Measurements from ENCODE around the gene ENTPD8. TPM values are rescaled to one million over a fixed set of nuclear protein-coding genes. Genes with fewer than 3 reads are reported as not detected.
A peak's percentile ranks its signal among the peaks of the same experiment; 100 is the strongest.

The ENTPD8 gene
- polyA plus RNA-seq, 3 donors, result not detected

DNA sequence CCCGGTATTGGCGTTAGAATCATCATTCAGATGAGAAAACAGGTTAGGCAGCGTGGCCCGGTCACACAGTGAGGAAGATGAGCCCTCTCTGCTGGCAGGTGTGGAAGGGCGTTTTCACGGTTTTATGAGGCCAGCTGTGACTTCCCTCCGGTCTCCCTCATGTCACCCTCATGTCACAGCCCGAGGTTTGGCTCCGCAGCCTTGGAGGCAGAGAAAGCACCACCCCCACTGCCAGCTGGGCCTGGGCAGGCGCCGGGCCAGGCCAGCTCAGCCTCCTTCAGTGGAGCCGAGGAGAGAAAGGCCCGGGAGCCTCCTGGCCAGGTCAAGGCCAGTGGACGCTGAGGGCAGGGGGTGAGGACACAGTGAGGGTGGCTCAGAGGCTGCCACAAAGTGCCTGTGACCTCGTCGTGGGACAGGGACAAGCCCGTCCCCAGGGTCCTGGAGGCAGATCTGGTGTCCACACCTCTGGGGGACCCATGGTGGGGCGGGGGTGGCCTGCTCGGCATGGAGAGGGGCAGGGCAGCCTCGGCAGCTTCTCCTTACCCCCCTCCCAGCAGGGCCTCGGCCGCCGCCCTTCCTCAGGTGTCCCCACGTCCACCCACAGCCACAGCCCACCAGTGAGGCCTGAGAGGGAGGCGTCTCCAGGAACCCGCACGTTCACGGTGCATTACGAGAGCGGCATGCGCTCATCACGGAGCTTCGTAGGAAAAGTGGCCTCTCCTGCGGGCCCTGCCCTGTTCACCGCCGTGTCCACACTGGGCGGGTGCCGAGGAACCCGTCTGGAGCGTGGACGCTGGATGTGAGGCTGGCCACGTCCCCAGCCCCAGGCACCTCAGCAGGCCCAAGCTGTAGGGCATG lies 50.4 kb downstream of the ENTPD8 start:
- no peaks in the 10 kb centered on the region for H3K9me3 ChIP-seq (replicated peaks in 1 of 2; ENCODE audit: control insufficient read depth in 1 of 2, insufficient read depth in 1 of 2, low read length in 2 of 2)
- Mint-ChIP-seq H3K27me3 (ENCODE audit: low read depth in 3 of 3) (peaks cover 0 to 3% (median 0%) of the 10 kb centered on the region in 3 donors), H3K9me3 (no peaks in the 10 kb centered on the region), H3K4me3 (no peak overlapping the region), H3K4me1 (peaks cover 4% of the 10 kb centered on the region), H3K36me3 (peaks cover 2 to 17% of the 10 kb centered on the region in 2 donors), H3K27ac (peak overlapping the region in 4 of 7 donors; percentile 50 to 85 (median 67))
- TF ChIP-seq, protein P1, sequence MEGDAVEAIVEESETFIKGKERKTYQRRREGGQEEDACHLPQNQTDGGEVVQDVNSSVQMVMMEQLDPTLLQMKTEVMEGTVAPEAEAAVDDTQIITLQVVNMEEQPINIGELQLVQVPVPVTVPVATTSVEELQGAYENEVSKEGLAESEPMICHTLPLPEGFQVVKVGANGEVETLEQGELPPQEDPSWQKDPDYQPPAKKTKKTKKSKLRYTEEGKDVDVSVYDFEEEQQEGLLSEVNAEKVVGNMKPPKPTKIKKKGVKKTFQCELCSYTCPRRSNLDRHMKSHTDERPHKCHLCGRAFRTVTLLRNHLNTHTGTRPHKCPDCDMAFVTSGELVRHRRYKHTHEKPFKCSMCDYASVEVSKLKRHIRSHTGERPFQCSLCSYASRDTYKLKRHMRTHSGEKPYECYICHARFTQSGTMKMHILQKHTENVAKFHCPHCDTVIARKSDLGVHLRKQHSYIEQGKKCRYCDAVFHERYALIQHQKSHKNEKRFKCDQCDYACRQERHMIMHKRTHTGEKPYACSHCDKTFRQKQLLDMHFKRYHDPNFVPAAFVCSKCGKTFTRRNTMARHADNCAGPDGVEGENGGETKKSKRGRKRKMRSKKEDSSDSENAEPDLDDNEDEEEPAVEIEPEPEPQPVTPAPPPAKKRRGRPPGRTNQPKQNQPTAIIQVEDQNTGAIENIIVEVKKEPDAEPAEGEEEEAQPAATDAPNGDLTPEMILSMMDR (IDR thresholded peaks at IDR 0.05), result no peak
- H3K4me1 ChIP-seq (ENCODE audit: control insufficient read depth in 1 of 2, insufficient read depth in 2 of 2, low read length in 2 of 2), result no peaks in the 10 kb centered on the region
- no peak for DNase-seq
- 92% methylated on average over 30 of the region's 42 CpGs for WGBS (ENCODE audit: insufficient coverage)
- no peak overlapping the region for H2AFZ ChIP-seq (ENCODE audit: insufficient read depth, low read depth, low read length, poor library complexity, severe bottlenecking)
- peaks cover 5 to 11% of the 10 kb centered on the region in 2 donors for H3K36me3 ChIP-seq (replicated peaks in 1 of 2; ENCODE audit: control insufficient read depth in 1 of 2, insufficient read depth in 2 of 2, low read length in 2 of 2)
- H3K4me3 ChIP-seq (replicated peaks in 1 of 3; ENCODE audit: low read depth in 2 of 3, low read length in 3 of 3), result no peak overlapping the region
- H4K20me1 ChIP-seq (ENCODE audit: insufficient read depth, low read length), result no peaks in the 10 kb centered on the region
- H3K9ac ChIP-seq (ENCODE audit: insufficient read depth, low read length, poor library complexity, severe bottlenecking), result no peak overlapping the region
- H3K4me2 ChIP-seq (replicated peaks; ENCODE audit: extremely low read depth, low read length, poor library complexity, severe bottlenecking), result no peak overlapping the region
- no peak overlapping the region for H3K27ac ChIP-seq (ENCODE audit: low read depth in 1 of 2, low read length in 2 of 2)
- intact Hi-C loops (cut with micrococcal nuclease), result no loop called here
- H3K79me2 ChIP-seq (ENCODE audit: insufficient read depth, low read length), result no peaks in the 10 kb centered on the region
- no peaks in the 10 kb centered on the region for H3K27me3 ChIP-seq (ENCODE audit: control insufficient read depth in 2 of 2, insufficient read depth in 2 of 2, low read length in 2 of 2)

DNA sequence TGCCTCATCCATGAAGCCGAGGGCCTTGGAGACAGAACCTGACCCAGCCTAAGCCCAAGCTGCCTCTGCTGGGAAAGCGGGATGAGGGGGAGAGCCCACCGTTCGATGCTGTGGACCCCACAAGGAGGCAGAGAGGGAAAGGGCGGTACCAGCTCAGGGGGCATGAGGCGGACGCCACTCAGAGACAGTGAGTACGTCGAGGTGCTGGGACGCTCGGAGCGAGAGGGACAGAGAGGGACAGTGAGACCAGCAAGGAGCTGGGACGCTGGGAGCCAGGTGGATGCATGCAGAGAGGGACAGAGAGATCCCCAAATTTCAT lies 51.8 kb downstream of the ENTPD8 start:
- 94% methylated on average over 12 of the region's 13 CpGs for WGBS (ENCODE audit: insufficient coverage)
- Histone ChIP-seq H3K4me3 (replicated peaks in 1 of 3; ENCODE audit: low read depth in 2 of 3, low read length in 3 of 3) (no peak overlapping the region), H4K20me1 (ENCODE audit: insufficient read depth, low read length) (no peaks in the 10 kb centered on the region), H3K4me2 (replicated peaks; ENCODE audit: extremely low read depth, low read length, poor library complexity, severe bottlenecking) (no peak overlapping the region), H3K36me3 (replicated peaks in 1 of 2; ENCODE audit: control insufficient read depth in 1 of 2, insufficient read depth in 2 of 2, low read length in 2 of 2) (peaks cover 5 to 11% of the 10 kb centered on the region in 2 donors), H3K27ac (ENCODE audit: low read depth in 1 of 2, low read length in 2 of 2) (no peak overlapping the region), H3K9ac (ENCODE audit: insufficient read depth, low read length, poor library complexity, severe bottlenecking) (no peak overlapping the region), H3K79me2 (ENCODE audit: insufficient read depth, low read length) (no peaks in the 10 kb centered on the region), H3K9me3 (replicated peaks in 1 of 2; ENCODE audit: control insufficient read depth in 1 of 2, insufficient read depth in 1 of 2, low read length in 2 of 2) (no peaks in the 10 kb centered on the region), H3K4me1 (ENCODE audit: control insufficient read depth in 1 of 2, insufficient read depth in 2 of 2, low read length in 2 of 2) (no peaks in the 10 kb centered on the region), H2AFZ (ENCODE audit: insufficient read depth, low read depth, low read length, poor library complexity, severe bottlenecking) (no peak overlapping the region), H3K27me3 (ENCODE audit: control insufficient read depth in 2 of 2, insufficient read depth in 2 of 2, low read length in 2 of 2) (no peaks in the 10 kb centered on the region)
- TF ChIP-seq, protein P1 (IDR thresholded peaks at IDR 0.05), result no peak
- intact Hi-C loops (cut with micrococcal nuclease), result no loop called here
- DNase-seq, result no peak
- peaks cover 2 to 17% of the 10 kb centered on the region in 2 donors for H3K36me3 Mint-ChIP-seq
- H3K27ac Mint-ChIP-seq, result peak overlapping the region in 1 of 7 donors; percentile 18
- H3K4me1 Mint-ChIP-seq, result peaks cover 4% of the 10 kb centered on the region
- no peaks in the 10 kb centered on the region for H3K9me3 Mint-ChIP-seq
- H3K4me3 Mint-ChIP-seq, result no peak overlapping the region
- peaks cover 0 to 1% (median 0%) of the 10 kb centered on the region in 3 donors for H3K27me3 Mint-ChIP-seq (ENCODE audit: low read depth in 3 of 3)

Measured in CD14-positive monocyte (primary cell).